CD4-positive, CD25-positive, alpha-beta regulatory T cell (primary cell): ENCODE measurements around the gene TLCD1. TPM values are rescaled to one million over a fixed set of nuclear protein-coding genes. Genes with fewer than 3 reads are reported as not detected.

Experiments
- ATAC-seq, 2 donors: fragments of 150-1000 bp; cut with Tn5 transposase; one replicate each; pipeline ENCODE4 v1.10.0; 2021; ENCODE audit warnings: low read depth in 2 of 2, moderate number of reproducible peaks in 2 of 2, moderate library complexity in 1 of 2
- DNase-seq, 3 donors: peaks; one replicate each; pipeline versions ENCODE4 v3.0.0 to v3.0.0-alpha.2; 2012 to 2022; ENCODE audit warnings: mixed read lengths in 1 of 3
- H3K27ac ChIP-seq: one replicate; pipeline ENCODE4 v1.7.0; 2013; ENCODE audit warnings: mild to moderate bottlenecking, low read length; ENCODE audit not compliant: insufficient read depth, poor library complexity, severe bottlenecking
- H3K27me3 ChIP-seq: one replicate; pipeline ENCODE4 v1.7.0; 2013; ENCODE audit warnings: low read length; ENCODE audit not compliant: control insufficient read depth, insufficient read depth
- H3K36me3 ChIP-seq: one replicate; pipeline ENCODE4 v1.7.0; 2013; ENCODE audit warnings: mild to moderate bottlenecking, low read length, moderate library complexity; ENCODE audit not compliant: control insufficient read depth, insufficient read depth
- H3K4me1 ChIP-seq: 2 replicates; pipeline ENCODE4 v1.7.0; 2013; ENCODE audit warnings: mild to moderate bottlenecking, low read length; ENCODE audit not compliant: insufficient read depth, control insufficient read depth, poor library complexity, severe bottlenecking
- H3K4me3 ChIP-seq: one replicate; pipeline ENCODE4 v1.7.0; 2013; ENCODE audit warnings: low read depth, mild to moderate bottlenecking, low read length, moderate library complexity
- H3K9me3 ChIP-seq, 2 experiments: 1 replicate in 1 of 2; 2 replicates in 1 of 2; pipeline ENCODE4 v1.7.0; 2013; ENCODE audit warnings: low read length in 2 of 2, mild to moderate bottlenecking in 1 of 2, moderate library complexity in 1 of 2; ENCODE audit not compliant: control insufficient read depth in 2 of 2
- H3K27ac Mint-ChIP-seq, 3 donors: one replicate each; pipeline ENCODE4 v1.8.0; 2020 to 2022; ENCODE audit warnings: mild to moderate bottlenecking in 3 of 3, mixed read lengths in 3 of 3, moderate library complexity in 2 of 3
- H3K27me3 Mint-ChIP-seq: one replicate; pipeline ENCODE4 v1.8.0; 2022; ENCODE audit warnings: mild to moderate bottlenecking, mixed read lengths
- H3K36me3 Mint-ChIP-seq: one replicate; pipeline ENCODE4 v1.8.0; 2020; ENCODE audit warnings: mixed read lengths
- H3K4me1 Mint-ChIP-seq, 4 donors: one replicate each; pipeline ENCODE4 v1.8.0; 2020 to 2022; ENCODE audit warnings: mixed read lengths in 4 of 4, mild to moderate bottlenecking in 1 of 4
- H3K4me3 Mint-ChIP-seq, 4 donors: one replicate each; pipeline ENCODE4 v1.8.0; 2020 to 2022; ENCODE audit warnings: mild to moderate bottlenecking in 4 of 4, mixed read lengths in 4 of 4, moderate library complexity in 3 of 4
- H3K9me3 Mint-ChIP-seq, 7 donors: one replicate each; pipeline ENCODE4 v1.8.0; 2020 to 2022; ENCODE audit warnings: mixed read lengths in 7 of 7, mild to moderate bottlenecking in 3 of 7, moderate library complexity in 2 of 7
- polyA plus RNA-seq, 4 donors: library from polyadenylated mRNA; unstranded; fragments of 300-500 nt; fragmentation: Illumina TruSeq; gene quantifications; one replicate each; pipeline ENCODE4 v1.2.3, GENCODE V29; 2021
- total RNA-seq: library from RNA; stranded (reverse); gene quantifications from one replicate; pipeline ENCODE4 v1.2.3, GENCODE V29; 2022

The TLCD1 gene
- total and polyA plus RNA-seq, 5 donors from 2014 or later: 1.3 TPM; not detected in 4

DNA sequence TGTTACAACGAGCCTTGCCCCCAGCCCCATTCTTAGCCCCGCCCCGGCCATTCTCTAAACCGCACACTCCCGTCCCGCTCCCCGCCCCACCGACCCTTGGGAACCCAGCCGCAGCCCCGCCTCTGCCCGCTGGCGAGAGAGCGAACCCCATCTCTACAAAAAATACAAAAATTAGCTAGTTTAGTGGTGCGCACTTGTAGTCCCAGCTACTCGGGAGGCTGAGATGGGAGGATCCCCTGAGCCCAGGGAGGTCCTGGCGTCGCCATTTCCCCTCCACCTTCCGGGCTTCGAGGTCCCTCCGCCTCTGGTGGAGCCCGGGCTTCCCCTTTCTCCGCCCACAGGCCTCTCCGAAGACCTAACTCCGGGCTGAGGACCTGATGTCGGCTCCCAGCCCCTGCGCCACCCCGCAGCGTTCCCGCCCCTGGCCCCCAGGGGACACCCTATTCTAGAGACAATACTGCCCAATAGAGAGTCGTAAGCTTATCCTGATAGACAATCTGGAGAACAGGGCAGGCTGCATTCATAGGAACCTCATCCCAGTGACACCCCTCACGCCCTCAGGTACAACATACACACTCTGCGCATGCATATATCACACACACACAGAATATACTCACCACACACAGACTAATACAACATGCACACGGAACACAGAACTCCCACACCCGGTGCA is 13.9 kb downstream of the TLCD1 start:
- Mint-ChIP-seq H3K4me1 (peaks cover 0 to 25% (median 11%) of the 10 kb centered on the region in 4 donors), H3K4me3 (peak overlapping the region; percentile 87 to 97 (median 92)), H3K9me3 (no peaks in the 10 kb centered on the region), H3K27me3 (peaks cover 22% of the 10 kb centered on the region), H3K27ac (peak overlapping the region; percentile 93 to 97 (median 93)), H3K36me3 (no peaks in the 10 kb centered on the region)
- DNase-seq (peak; percentile 49 to 77 (median 57)), ATAC-seq (peak; percentile 27 to 32)
- Histone ChIP-seq H3K4me1 (peaks cover 20% of the 10 kb centered on the region), H3K36me3 (no peaks in the 10 kb centered on the region), H3K9me3 (no peaks in the 10 kb centered on the region), H3K27me3 (peaks cover 11% of the 10 kb centered on the region), H3K4me3 (peak overlapping the region; percentile 51), H3K27ac (peak overlapping the region; percentile 74)

GRCh38 chr17:28711723-28712031 is 14.4 kb downstream of the TLCD1 start, which contains the start of gene PROCA1:
Gene PROCA1 (minus strand): TSS chr17:28711888. CDS start chr17:28711660, 228 bp downstream.
- H3K36me3 ChIP-seq: no peaks in the 10 kb centered on the region
- peak; percentile 27 to 45 for ATAC-seq
- peak within 1 kb of the TSS; percentile 74 for H3K27ac ChIP-seq
- peaks cover 20% of the 10 kb centered on the region for H3K4me1 ChIP-seq
- peak within 1 kb of the TSS; percentile 51 for H3K4me3 ChIP-seq
- H3K27me3 ChIP-seq: peaks cover 11% of the 10 kb centered on the region
- Mint-ChIP-seq H3K27ac (peak within 1 kb of the TSS; percentile 93 to 97 (median 93)), H3K36me3 (no peaks in the 10 kb centered on the region), H3K27me3 (peaks cover 22% of the 10 kb centered on the region), H3K4me1 (peaks cover 0 to 26% (median 11%) of the 10 kb centered on the region in 4 donors), H3K9me3 (no peaks in the 10 kb centered on the region), H3K4me3 (peak within 1 kb of the TSS; percentile 87 to 97 (median 92))
- peak in 1 of 3 donors; percentile 40 for DNase-seq
- no peaks in the 10 kb centered on the region for H3K9me3 ChIP-seq

DNA sequence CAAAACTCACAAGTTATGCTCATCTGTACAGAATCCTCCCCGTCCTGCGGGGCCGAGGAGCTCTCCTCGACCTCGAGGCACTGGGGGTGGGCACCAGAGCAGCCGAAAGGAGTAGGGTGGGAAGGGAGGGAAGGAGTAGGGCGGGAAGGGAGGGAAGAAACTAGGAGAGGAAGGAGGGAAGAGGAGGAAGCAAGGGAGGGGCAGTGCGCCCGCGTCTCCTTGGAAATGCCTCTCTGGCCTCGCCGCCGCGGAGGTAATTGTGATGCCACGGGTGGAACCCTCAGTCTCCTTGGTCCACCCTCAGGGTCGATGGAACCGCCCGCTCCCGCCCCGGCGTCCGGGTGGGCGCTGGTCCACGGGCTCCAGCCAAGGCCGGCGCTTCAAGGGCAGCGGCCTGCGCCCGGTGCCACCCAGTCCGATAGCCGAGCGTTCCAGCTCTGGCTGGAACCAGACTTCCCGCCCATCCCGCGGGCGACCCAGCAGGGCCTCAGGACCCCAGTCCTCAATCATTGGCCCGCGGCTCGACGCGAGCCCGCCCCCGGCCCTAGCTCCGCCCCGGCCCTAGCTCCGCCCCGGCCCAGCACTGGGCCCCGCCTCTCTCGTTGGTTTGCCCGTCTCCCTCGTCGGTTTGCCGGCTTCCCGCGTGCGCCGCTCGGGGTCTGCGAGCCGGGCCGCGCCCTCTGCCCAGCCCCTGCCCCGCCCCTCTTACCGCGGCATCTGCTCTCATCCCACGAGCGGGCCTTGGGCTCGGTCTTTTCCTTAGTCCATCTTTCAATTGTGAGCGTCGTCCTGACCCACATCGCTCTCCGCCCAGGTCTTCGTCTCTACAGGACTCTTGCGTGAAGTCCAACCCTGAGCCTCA is 14.9 kb downstream of the TLCD1 start:
- Mint-ChIP-seq H3K4me3 (peak overlapping the region; percentile 87 to 97 (median 92)), H3K27me3 (peaks cover 16% of the 10 kb centered on the region), H3K27ac (peak overlapping the region; percentile 93 to 97 (median 93)), H3K4me1 (peaks cover 0 to 26% (median 11%) of the 10 kb centered on the region in 4 donors), H3K9me3 (no peaks in the 10 kb centered on the region), H3K36me3 (no peaks in the 10 kb centered on the region)
- DNase-seq: peak; percentile 84 to 88 (median 86)
- Histone ChIP-seq H3K27me3 (peaks cover 7% of the 10 kb centered on the region), H3K36me3 (no peaks in the 10 kb centered on the region), H3K27ac (peak overlapping the region; percentile 74), H3K4me1 (peaks cover 20% of the 10 kb centered on the region), H3K9me3 (no peaks in the 10 kb centered on the region), H3K4me3 (peak overlapping the region; percentile 51)
- peak; percentile 89 to 90 for ATAC-seq

- H3K27ac ChIP-seq: no peak overlapping the region
- no peaks in the 10 kb centered on the region for H3K27me3 ChIP-seq
- no peaks in the 10 kb centered on the region for H3K9me3 ChIP-seq
- H3K36me3 ChIP-seq: peaks cover 8% of the 10 kb centered on the region
- Mint-ChIP-seq H3K27ac (peak overlapping the region in 2 of 3 donors; percentile 55 to 79), H3K4me1 (peaks cover 0 to 19% (median 10%) of the 10 kb centered on the region in 4 donors), H3K36me3 (peaks cover 11% of the 10 kb centered on the region), H3K9me3 (no peaks in the 10 kb centered on the region), H3K27me3 (no peaks in the 10 kb centered on the region), H3K4me3 (peak overlapping the region in 2 of 4 donors; percentile 55 to 58)
- DNase-seq (no peak), ATAC-seq (no peak)
- no peak overlapping the region for H3K4me3 ChIP-seq
- H3K4me1 ChIP-seq: peaks cover 17% of the 10 kb centered on the region
Measured at GRCh38 chr17:28707339-28707720, 18.7 kb downstream of the TLCD1 start.

- no peak for ATAC-seq
- Histone ChIP-seq H3K36me3 (peaks cover 14% of the 10 kb centered on the region), H3K27ac (no peak overlapping the region), H3K27me3 (no peaks in the 10 kb centered on the region), H3K9me3 (no peaks in the 10 kb centered on the region), H3K4me1 (peaks cover 11% of the 10 kb centered on the region), H3K4me3 (no peak overlapping the region)
- peaks cover 15% of the 10 kb centered on the region for H3K36me3 Mint-ChIP-seq
- no peaks in the 10 kb centered on the region for H3K9me3 Mint-ChIP-seq
- DNase-seq: no peak
- H3K4me1 Mint-ChIP-seq: peaks cover 0 to 16% (median 7%) of the 10 kb centered on the region in 4 donors
- H3K27ac Mint-ChIP-seq: peak overlapping the region in 2 of 3 donors; percentile 55 to 79
- no peaks in the 10 kb centered on the region for H3K27me3 Mint-ChIP-seq
- H3K4me3 Mint-ChIP-seq: peak overlapping the region in 2 of 4 donors; percentile 55 to 58
Measured at GRCh38 chr17:28706471-28707338, 19.3 kb downstream of the TLCD1 start.

DNA sequence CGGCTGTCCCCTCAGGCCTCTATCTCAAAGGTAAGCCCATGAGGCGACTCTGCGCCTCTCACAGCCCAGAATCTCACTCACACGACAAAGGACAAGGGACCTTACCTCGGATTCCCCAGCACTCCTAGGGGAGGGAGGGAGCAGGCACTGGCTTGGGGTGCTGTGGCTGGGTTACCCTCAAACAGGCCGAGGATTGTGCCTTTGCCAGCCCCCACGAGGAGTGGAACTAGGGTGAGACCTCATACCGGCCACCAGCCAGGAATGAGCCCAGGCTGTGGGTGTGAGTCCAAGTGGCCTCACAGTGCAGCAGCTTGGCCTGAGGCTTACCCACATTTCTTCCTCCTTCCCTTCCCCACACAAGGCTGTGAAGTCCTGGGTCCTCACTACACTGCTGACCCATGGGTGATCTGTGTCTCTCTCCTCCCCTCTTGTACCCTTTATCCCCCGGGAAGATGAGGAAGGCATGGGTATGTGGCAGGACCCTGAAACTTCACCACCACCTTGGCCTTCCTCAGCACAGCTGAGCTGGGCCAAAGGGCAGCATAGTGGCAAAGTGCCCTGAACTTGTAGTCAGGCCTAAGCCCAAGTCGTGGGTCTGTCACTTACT is 20.2 kb downstream of the TLCD1 start:
- DNase-seq: no peak
- Histone ChIP-seq H3K27ac (no peak overlapping the region), H3K27me3 (no peaks in the 10 kb centered on the region), H3K36me3 (peaks cover 23% of the 10 kb centered on the region), H3K9me3 (no peaks in the 10 kb centered on the region), H3K4me3 (no peak overlapping the region), H3K4me1 (peaks cover 4% of the 10 kb centered on the region)
- Mint-ChIP-seq H3K4me3 (no peak overlapping the region), H3K9me3 (peaks cover 0 to 2% (median 0%) of the 10 kb centered on the region in 7 donors), H3K4me1 (peaks cover 0 to 11% (median 4%) of the 10 kb centered on the region in 4 donors), H3K36me3 (peaks cover 20% of the 10 kb centered on the region), H3K27ac (no peak overlapping the region), H3K27me3 (no peaks in the 10 kb centered on the region)
- ATAC-seq: no peak
